Ovary (tissue), 3 donors: ENCODE results near the gene AUTS2.

Source experiments
- POLR2A ChIP-seq: fragments of 450-650 bp; IDR thresholded peaks from one replicate; pipeline ENCODE4 v1.6.1; 2017; ENCODE audit warnings: antibody characterized with exemption, mild to moderate bottlenecking, moderate library complexity
- TF ChIP-seq, protein P1 (sequence below), 3 donors: fragments of 450-650 bp in 2 of 3; fragments of 200-600 bp in 1 of 3; IDR thresholded peaks; one replicate each; pipeline versions ENCODE4 v1.5.1 to v1.8.0; 2016 to 2022; ENCODE audit warnings: antibody characterized with exemption in 3 of 3, mild to moderate bottlenecking in 1 of 3
- donor health status: DM: no; HTN: no; CAD: no.

DNA sequence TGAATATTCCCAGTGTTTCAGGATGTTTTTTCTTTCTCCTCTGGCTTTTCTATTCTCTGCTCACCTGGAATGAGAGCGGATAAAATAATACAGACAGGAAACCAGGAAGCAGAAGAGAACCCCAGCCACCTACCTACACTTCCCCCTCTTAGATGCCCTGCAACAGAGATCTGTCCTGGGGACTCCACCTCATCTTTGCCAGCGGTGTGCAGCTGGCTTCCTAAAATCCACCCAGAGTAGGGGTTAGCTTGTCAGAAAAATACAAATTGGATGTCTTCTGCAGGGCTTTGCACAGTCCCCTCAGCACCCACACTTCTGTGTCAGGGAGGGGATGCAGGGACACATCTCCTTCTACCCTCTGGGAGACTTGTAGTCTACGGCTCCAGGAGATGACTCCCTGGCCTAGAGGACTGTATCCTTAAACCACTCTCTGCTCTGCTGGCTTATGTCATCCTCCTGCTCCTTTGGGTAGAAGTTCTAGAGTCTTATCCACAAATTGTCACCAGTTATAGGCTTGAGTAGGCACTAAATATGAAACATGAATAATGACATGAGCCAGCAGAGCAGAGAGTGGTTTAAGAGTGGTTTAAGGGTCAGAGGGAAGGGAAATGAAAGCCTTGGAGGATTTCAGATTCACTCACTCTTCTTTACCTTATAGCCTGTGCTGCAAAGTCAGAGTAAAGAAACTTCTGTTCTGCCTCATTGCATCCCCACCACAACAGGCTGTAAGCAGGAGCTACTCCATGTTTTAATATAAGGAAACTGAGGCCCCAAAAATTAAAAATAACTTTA, 749.4 kb downstream of the AUTS2 start:
- TF ChIP-seq, protein P1, sequence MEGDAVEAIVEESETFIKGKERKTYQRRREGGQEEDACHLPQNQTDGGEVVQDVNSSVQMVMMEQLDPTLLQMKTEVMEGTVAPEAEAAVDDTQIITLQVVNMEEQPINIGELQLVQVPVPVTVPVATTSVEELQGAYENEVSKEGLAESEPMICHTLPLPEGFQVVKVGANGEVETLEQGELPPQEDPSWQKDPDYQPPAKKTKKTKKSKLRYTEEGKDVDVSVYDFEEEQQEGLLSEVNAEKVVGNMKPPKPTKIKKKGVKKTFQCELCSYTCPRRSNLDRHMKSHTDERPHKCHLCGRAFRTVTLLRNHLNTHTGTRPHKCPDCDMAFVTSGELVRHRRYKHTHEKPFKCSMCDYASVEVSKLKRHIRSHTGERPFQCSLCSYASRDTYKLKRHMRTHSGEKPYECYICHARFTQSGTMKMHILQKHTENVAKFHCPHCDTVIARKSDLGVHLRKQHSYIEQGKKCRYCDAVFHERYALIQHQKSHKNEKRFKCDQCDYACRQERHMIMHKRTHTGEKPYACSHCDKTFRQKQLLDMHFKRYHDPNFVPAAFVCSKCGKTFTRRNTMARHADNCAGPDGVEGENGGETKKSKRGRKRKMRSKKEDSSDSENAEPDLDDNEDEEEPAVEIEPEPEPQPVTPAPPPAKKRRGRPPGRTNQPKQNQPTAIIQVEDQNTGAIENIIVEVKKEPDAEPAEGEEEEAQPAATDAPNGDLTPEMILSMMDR (IDR thresholded peaks at IDR 0.05): no peak
- TF ChIP-seq POLR2A: no peak
